Measurements from ENCODE around the gene UNC93A.
"Not testable (repeated sequence)": the region's sequence is repeated elsewhere in the genome, so short reads cannot be mapped to it uniquely, and the experiment has no call there.

GRCh38 chr6:167311691-167312090 is 20.6 kb downstream of the UNC93A start:
- TF ChIP-seq CTCF, POLR2A (IDR thresholded peaks at IDR 0.05): not testable (repeated sequence)
